ENCODE measurements around the gene CENATAC.

- no peak for TF ChIP-seq SUZ12 (IDR thresholded peaks at IDR 0.05; ENCODE audit: extremely low read depth, insufficient read depth, insufficient read length)
- TF ChIP-seq YY1 (IDR thresholded peaks at IDR 0.05; ENCODE audit: insufficient read depth, insufficient read length): no peak
These were observed 29.8 kb downstream of the CENATAC start for GRCh38 chr11:119027561-119028345.
